HepG2 (cell line): ENCODE data around the gene TFAP2B.

Source experiments
- ARNT ChIP-seq: fragments of 450-650 bp; IDR thresholded peaks from 2 replicates; pipeline ENCODE4 v1.6.1; 2017
- CREB1 ChIP-seq, 2 experiments: fragments of 450-650 bp in 1 of 2; IDR thresholded peaks; 2 replicates each; pipeline ENCODE4 v1.6.1; 2016 to 2017; ENCODE audit warnings: control low read depth in 1 of 2, mild to moderate bottlenecking in 1 of 2, missing compliant biosample characterization in 1 of 2, missing genetic modification characterization in 1 of 2
- FOXC1 ChIP-seq: sonication (generic); formaldehyde crosslinking; IDR thresholded peaks from 2 replicates; pipeline ENCODE4 v1.8.0; 2022; ENCODE audit warnings: mild to moderate bottlenecking, missing genetic modification reagents, borderline replicate concordance
- GABPA ChIP-seq, 2 experiments: IDR thresholded peaks; 2 replicates each; pipeline ENCODE4 v1.6.1; 2011 to 2016; ENCODE audit warnings: low read depth in 2 of 2, low read length in 1 of 2, missing biosample characterization in 1 of 2, missing genetic modification characterization in 1 of 2
- HOXA7 ChIP-seq: sonication (generic); formaldehyde crosslinking; IDR thresholded peaks from 2 replicates; pipeline ENCODE4 v1.8.1; 2022; ENCODE audit warnings: mild to moderate bottlenecking, missing genetic modification reagents, moderate library complexity
- IKZF1 ChIP-seq: fragments of 450-650 bp; IDR thresholded peaks from 2 replicates; pipeline ENCODE4 v1.7.1; 2016
- NFKBIZ ChIP-seq: IDR thresholded peaks from 2 replicates; pipeline ENCODE4 v1.6.1; 2018; ENCODE audit warnings: missing genetic modification reagents, missing compliant biosample characterization
- RBM39 ChIP-seq: fragments of 200-400 bp; formaldehyde crosslinking; IDR thresholded peaks from one replicate; pipeline ENCODE4 v1.6.1; 2018; ENCODE audit warnings: antibody characterized with exemption, mild to moderate bottlenecking, low read depth, low read length; ENCODE audit not compliant: poor library complexity, severe bottlenecking
- SATB2 ChIP-seq: sonication (generic); formaldehyde crosslinking; IDR thresholded peaks from 2 replicates; pipeline ENCODE4 v1.5.0; 2020; ENCODE audit warnings: missing genetic modification reagents
- TCF7L2 ChIP-seq: IDR thresholded peaks from 2 replicates; pipeline ENCODE4 v1.6.1; 2011; ENCODE audit warnings: mild to moderate bottlenecking, low read depth, low read length, moderate library complexity
- ZNF30 ChIP-seq: sonication (generic); formaldehyde crosslinking; IDR thresholded peaks from 2 replicates; pipeline ENCODE4 v1.5.0; 2020; ENCODE audit warnings: mild to moderate bottlenecking, missing genetic modification reagents
- TF ChIP-seq, protein P1 (sequence below): sonication (generic); formaldehyde crosslinking; IDR thresholded peaks from 2 replicates; pipeline ENCODE4 v1.5.0; 2020; ENCODE audit warnings: mild to moderate bottlenecking, missing genetic modification reagents, moderate library complexity

DNA sequence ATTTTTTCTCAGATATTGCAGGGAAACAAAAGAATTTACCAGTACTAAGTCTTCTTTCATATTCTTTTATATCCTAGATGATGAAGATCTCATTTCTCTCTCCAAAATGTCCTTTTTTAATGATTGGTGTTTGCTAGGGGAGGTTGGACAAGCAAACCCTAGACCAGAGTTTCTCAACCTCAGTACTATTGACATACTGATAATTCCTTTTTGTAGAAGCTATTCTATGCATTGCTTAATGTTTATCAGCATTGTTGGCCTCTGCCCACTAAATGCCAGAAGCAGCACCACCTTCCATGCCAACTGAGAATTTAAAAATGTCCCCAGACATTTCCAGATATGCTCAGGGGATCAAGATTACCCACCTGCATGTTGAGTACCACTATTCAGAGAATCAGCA lies 14.4 kb upstream of the TFAP2B start:
- no peak for TF ChIP-seq NFKBIZ (CRISPR knock-in tag)
- TF ChIP-seq ZNF30 (CRISPR knock-in tag): no peak
- no peak for TF ChIP-seq HOXA7 (CRISPR knock-in tag)
- no peak for TF ChIP-seq FOXC1 (CRISPR knock-in tag)
- TF ChIP-seq CREB1 (IDR thresholded peaks at IDR 0.05): no peak
- no peak for TF ChIP-seq CREB1 (CRISPR knock-in tag; IDR thresholded peaks at IDR 0.05)
- no peak for TF ChIP-seq IKZF1
- no peak for TF ChIP-seq SATB2 (CRISPR knock-in tag)
- TF ChIP-seq, protein P1, sequence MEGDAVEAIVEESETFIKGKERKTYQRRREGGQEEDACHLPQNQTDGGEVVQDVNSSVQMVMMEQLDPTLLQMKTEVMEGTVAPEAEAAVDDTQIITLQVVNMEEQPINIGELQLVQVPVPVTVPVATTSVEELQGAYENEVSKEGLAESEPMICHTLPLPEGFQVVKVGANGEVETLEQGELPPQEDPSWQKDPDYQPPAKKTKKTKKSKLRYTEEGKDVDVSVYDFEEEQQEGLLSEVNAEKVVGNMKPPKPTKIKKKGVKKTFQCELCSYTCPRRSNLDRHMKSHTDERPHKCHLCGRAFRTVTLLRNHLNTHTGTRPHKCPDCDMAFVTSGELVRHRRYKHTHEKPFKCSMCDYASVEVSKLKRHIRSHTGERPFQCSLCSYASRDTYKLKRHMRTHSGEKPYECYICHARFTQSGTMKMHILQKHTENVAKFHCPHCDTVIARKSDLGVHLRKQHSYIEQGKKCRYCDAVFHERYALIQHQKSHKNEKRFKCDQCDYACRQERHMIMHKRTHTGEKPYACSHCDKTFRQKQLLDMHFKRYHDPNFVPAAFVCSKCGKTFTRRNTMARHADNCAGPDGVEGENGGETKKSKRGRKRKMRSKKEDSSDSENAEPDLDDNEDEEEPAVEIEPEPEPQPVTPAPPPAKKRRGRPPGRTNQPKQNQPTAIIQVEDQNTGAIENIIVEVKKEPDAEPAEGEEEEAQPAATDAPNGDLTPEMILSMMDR: no peak
- TF ChIP-seq ARNT: no peak
- TF ChIP-seq RBM39: no peak
- no peak for TF ChIP-seq TCF7L2
- TF ChIP-seq GABPA (IDR thresholded peaks at IDR 0.05; ENCODE audit: low read depth, low read length): no peak
- TF ChIP-seq GABPA (CRISPR knock-in tag; IDR thresholded peaks at IDR 0.05; ENCODE audit: low read depth): no peak
